Esophagus squamous epithelium (tissue), 4 donors: ENCODE data around the gene HORMAD2.

ENCODE experiments used
- CTCF ChIP-seq, 6 experiments: fragments of 450-650 bp in 4 of 6; fragments of 200-600 bp in 2 of 6; sonication (generic) in 2 of 6; IDR thresholded peaks; one replicate each; pipeline ENCODE4 v1.5.1; 2016 to 2019; ENCODE audit warnings: antibody characterized with exemption in 6 of 6, mild to moderate bottlenecking in 4 of 6, moderate library complexity in 4 of 6
- POLR2A ChIP-seq, 4 donors: fragments of 450-650 bp; IDR thresholded peaks; one replicate each; pipeline ENCODE4 v1.6.1; 2017; ENCODE audit warnings: antibody characterized with exemption in 4 of 4, mild to moderate bottlenecking in 4 of 4, moderate library complexity in 3 of 4

- TF ChIP-seq CTCF (IDR thresholded peaks at IDR 0.05) (no peak), POLR2A (IDR thresholded peaks at IDR 0.05) (no peak)
Measured at GRCh38 chr22:30181459-30182349, 101.4 kb downstream of the HORMAD2 start.
